ENCODE results near the gene SPAST. TPM values are rescaled to one million over a fixed set of nuclear protein-coding genes. Genes with fewer than 3 reads are reported as not detected.
A peak's percentile ranks its signal among the peaks of the same experiment; 100 is the strongest.
"Not testable (repeated sequence)": the region's sequence is repeated elsewhere in the genome, so short reads cannot be mapped to it uniquely, and the experiment has no call there.

SPAST gene
- 12.6 and 17.4 TPM in 2 replicates for polyA plus RNA-seq (2011; rRNA removed)
- polyA minus RNA-seq (2011; rRNA and poly(A)+ RNA removed): 8.5 and 16.7 TPM in 2 replicates

GRCh38 chr2:32063310-32064020 lies at the start of gene SPAST:
SPAST (plus strand) TSS chr2:32063556; CDS start chr2:32063832, 276 bp downstream.
- TF ChIP-seq, protein P1, sequence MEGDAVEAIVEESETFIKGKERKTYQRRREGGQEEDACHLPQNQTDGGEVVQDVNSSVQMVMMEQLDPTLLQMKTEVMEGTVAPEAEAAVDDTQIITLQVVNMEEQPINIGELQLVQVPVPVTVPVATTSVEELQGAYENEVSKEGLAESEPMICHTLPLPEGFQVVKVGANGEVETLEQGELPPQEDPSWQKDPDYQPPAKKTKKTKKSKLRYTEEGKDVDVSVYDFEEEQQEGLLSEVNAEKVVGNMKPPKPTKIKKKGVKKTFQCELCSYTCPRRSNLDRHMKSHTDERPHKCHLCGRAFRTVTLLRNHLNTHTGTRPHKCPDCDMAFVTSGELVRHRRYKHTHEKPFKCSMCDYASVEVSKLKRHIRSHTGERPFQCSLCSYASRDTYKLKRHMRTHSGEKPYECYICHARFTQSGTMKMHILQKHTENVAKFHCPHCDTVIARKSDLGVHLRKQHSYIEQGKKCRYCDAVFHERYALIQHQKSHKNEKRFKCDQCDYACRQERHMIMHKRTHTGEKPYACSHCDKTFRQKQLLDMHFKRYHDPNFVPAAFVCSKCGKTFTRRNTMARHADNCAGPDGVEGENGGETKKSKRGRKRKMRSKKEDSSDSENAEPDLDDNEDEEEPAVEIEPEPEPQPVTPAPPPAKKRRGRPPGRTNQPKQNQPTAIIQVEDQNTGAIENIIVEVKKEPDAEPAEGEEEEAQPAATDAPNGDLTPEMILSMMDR (IDR thresholded peaks at IDR 0.05; ENCODE audit: low read depth, low read length): peak; percentile 49
- Histone ChIP-seq H3K9me3 (ENCODE audit: control insufficient read depth, insufficient read depth, low read length) (no peaks in the 10 kb centered on the region; the same call in 1 of the 2 replicates), H3K27ac (ENCODE audit: low read depth, low read length) (peak within 1 kb of the TSS; percentile 78), H3K27me3 (ENCODE audit: control insufficient read depth, insufficient read depth, low read length) (no peaks in the 10 kb centered on the region), H3K4me3 (ENCODE audit: low read depth, low read length) (peak within 1 kb of the TSS; percentile 79)
- ChIA-PET POLR2A (interaction anchor here (0.8 to 2.4 kb wide), 8 partner anchors 11 to 174 kb away, joined by 3 to 32 read pairs (median 4); partner anchors contain the start of genes DPY30 and SLC30A6), CTCF (interaction anchor here (0.5 to 2.2 kb wide), 5 partner anchors 10 to 180 kb away, joined by 3 to 11 read pairs (median 4); partner anchors contain the start of gene DPY30)
- DNase-seq (ENCODE audit: low read depth, low spot score): peak; percentile 87

GRCh38 chr2:32018789-32019482 lies 44.4 kb upstream of the SPAST start:
- H3K4me3 ChIP-seq (ENCODE audit: low read depth, low read length); H3K27me3 ChIP-seq (ENCODE audit: control insufficient read depth, insufficient read depth, low read length); H3K27ac ChIP-seq (ENCODE audit: low read depth, low read length); POLR2A ChIA-PET; DNase-seq (ENCODE audit: low read depth, low spot score); H3K9me3 ChIP-seq (ENCODE audit: control insufficient read depth, insufficient read depth, low read length): not testable (repeated sequence)
- CTCF ChIA-PET: interaction anchor here (0.7 kb wide), 1 partner anchor 161 kb away, joined by 3 read pairs; no protein-coding TSS in a partner anchor

- H3K27me3 ChIP-seq (ENCODE audit: control insufficient read depth, insufficient read depth, low read length); H3K27ac ChIP-seq (ENCODE audit: low read depth, low read length); H3K9me3 ChIP-seq (ENCODE audit: control insufficient read depth, insufficient read depth, low read length); CTCF ChIA-PET; POLR2A ChIA-PET; DNase-seq (ENCODE audit: low read depth, low spot score); H3K4me3 ChIP-seq (ENCODE audit: low read depth, low read length): not testable (repeated sequence)
Observed at GRCh38 chr2:32034198-32034887, 29.0 kb upstream of the SPAST start.

- POLR2A ChIA-PET: interaction anchor here (0.5 to 2.2 kb wide), 12 partner anchors 15 to 321 kb away, joined by 3 to 32 read pairs (median 4); partner anchors contain the start of genes MEMO1, SLC30A6 and SPAST
Observed at GRCh38 chr2:32039447-32040219, 23.7 kb upstream of the SPAST start, which contains the start of gene DPY30. DPY30 (minus strand) TSS chr2:32039805; CDS start chr2:32039456, 349 bp downstream.

GRCh38 chr2:32043561-32043960 lies 19.8 kb upstream of the SPAST start:
- TF ChIP-seq, protein P1 (IDR thresholded peaks at IDR 0.05; ENCODE audit: low read depth, low read length): no peak
- ChIA-PET CTCF (no interaction called here), POLR2A (no interaction called here)
- no peak overlapping the region for H3K27ac ChIP-seq (ENCODE audit: low read depth, low read length)
- H3K27me3 ChIP-seq (ENCODE audit: control insufficient read depth, insufficient read depth, low read length): no peaks in the 10 kb centered on the region
- DNase-seq (ENCODE audit: low read depth, low spot score): no peak
- H3K4me3 ChIP-seq (ENCODE audit: low read depth, low read length): no peak overlapping the region
- no peaks in the 10 kb centered on the region for H3K9me3 ChIP-seq (ENCODE audit: control insufficient read depth, insufficient read depth, low read length)

More at GRCh38 chr2:32039447-32040219, 23.7 kb upstream of the SPAST start, which contains the start of gene DPY30:
- DNase-seq (ENCODE audit: low read depth, low spot score): peak; percentile 86
- TF ChIP-seq, protein P1 (IDR thresholded peaks at IDR 0.05; ENCODE audit: low read depth, low read length): no peak
- CTCF ChIA-PET: interaction anchor here (0.5 to 2.6 kb wide), 4 partner anchors 9 to 57 kb away, joined by 3 to 11 read pairs (median 4); partner anchors contain the start of gene SPAST
- no peaks in the 10 kb centered on the region for H3K9me3 ChIP-seq (ENCODE audit: control insufficient read depth, insufficient read depth, low read length)
- peak within 1 kb of the TSS; percentile 88 for H3K27ac ChIP-seq (ENCODE audit: low read depth, low read length)
- H3K4me3 ChIP-seq (ENCODE audit: low read depth, low read length): peak within 1 kb of the TSS; percentile 89
- H3K27me3 ChIP-seq (ENCODE audit: control insufficient read depth, insufficient read depth, low read length): no peaks in the 10 kb centered on the region

All from AG04450 (cell line).